Neuronal stem cell (in vitro differentiated cells): ENCODE results near the gene PTPRE.
A peak's percentile ranks its signal among the peaks of the same experiment; 100 is the strongest.

ENCODE experiments used
- DNase-seq: peaks from one replicate; pipeline ENCODE4 v3.0.0-alpha.2; 2013; ENCODE audit warnings: low spot score
- H2AFZ ChIP-seq: one replicate; pipeline ENCODE4 v1.6.1; 2013; ENCODE audit warnings: mild to moderate bottlenecking, low read length, inconsistent platforms
- H2AK5ac ChIP-seq: 2 replicates; pipeline ENCODE4 v1.6.1; 2013; ENCODE audit warnings: low read depth, mild to moderate bottlenecking, inconsistent platforms, low read length, moderate library complexity, mixed read lengths
- H2BK120ac ChIP-seq: 2 replicates; pipeline ENCODE4 v1.6.1; 2013; ENCODE audit warnings: low read depth, mild to moderate bottlenecking, inconsistent platforms, low read length, moderate library complexity, mixed read lengths
- H2BK12ac ChIP-seq: one replicate; pipeline ENCODE4 v1.6.1; 2013; ENCODE audit warnings: low read length, inconsistent platforms
- H2BK15ac ChIP-seq: 2 replicates; pipeline ENCODE4 v1.6.1; 2013; ENCODE audit warnings: mild to moderate bottlenecking, low read length, inconsistent platforms, mixed read lengths
- H2BK5ac ChIP-seq: one replicate; pipeline ENCODE4 v1.6.1; 2013; ENCODE audit warnings: inconsistent platforms, mild to moderate bottlenecking, low read length, moderate library complexity
- H3K14ac ChIP-seq: one replicate; pipeline ENCODE4 v1.6.1; 2013; ENCODE audit warnings: low read length, inconsistent platforms
- H3K18ac ChIP-seq: 2 replicates; pipeline ENCODE4 v1.6.1; 2013; ENCODE audit warnings: low read length, inconsistent platforms
- H3K23ac ChIP-seq: 2 replicates; pipeline ENCODE4 v1.6.1; 2013; ENCODE audit warnings: low read depth, mild to moderate bottlenecking, mixed read lengths, low read length, inconsistent platforms; ENCODE audit not compliant: poor library complexity
- H3K27ac ChIP-seq: replicated peaks from 3 replicates; pipeline ENCODE4 v1.5.1; 2013; ENCODE audit warnings: low read length, inconsistent platforms
- H3K27me3 ChIP-seq, 3 experiments: 2 replicates each; pipeline ENCODE4 v1.6.1; 2013; ENCODE audit warnings: low read length in 3 of 3, mild to moderate bottlenecking in 2 of 3, inconsistent platforms in 1 of 3, low read depth in 1 of 3, mixed read lengths in 1 of 3, moderate library complexity in 1 of 3; ENCODE audit not compliant: control insufficient read depth in 3 of 3, insufficient read depth in 3 of 3
- H3K36me3 ChIP-seq, 2 donors: replicated peaks in 1 of 2; 2 replicates each; pipeline ENCODE4 v1.6.1; 2013; ENCODE audit warnings: low read length in 2 of 2; ENCODE audit not compliant: control insufficient read depth in 2 of 2, insufficient read depth in 2 of 2
- H3K4ac ChIP-seq: 2 replicates; pipeline ENCODE4 v1.6.1; 2013; ENCODE audit warnings: inconsistent platforms, mild to moderate bottlenecking, low read length, moderate library complexity
- H3K4me1 ChIP-seq, 2 donors: 1 replicate in 1 of 2; 2 replicates in 1 of 2; pipeline ENCODE4 v1.6.1; 2013; ENCODE audit warnings: low read length in 2 of 2, low read depth in 1 of 2; ENCODE audit not compliant: control insufficient read depth in 2 of 2, insufficient read depth in 1 of 2
- H3K4me2 ChIP-seq: one replicate; pipeline ENCODE4 v1.6.1; 2013; ENCODE audit warnings: mild to moderate bottlenecking, low read length, inconsistent platforms; ENCODE audit not compliant: insufficient read depth, poor library complexity, severe bottlenecking
- H3K4me3 ChIP-seq, 2 donors: 2 replicates each; pipeline ENCODE4 v1.5.1; 2013; ENCODE audit warnings: low read length in 2 of 2, mild to moderate bottlenecking in 2 of 2, inconsistent platforms in 1 of 2, moderate library complexity in 1 of 2
- H3K79me1 ChIP-seq: one replicate; pipeline ENCODE4 v1.6.1; 2013; ENCODE audit warnings: low read depth, mild to moderate bottlenecking, inconsistent platforms, low read length, moderate library complexity
- H3K9ac ChIP-seq: one replicate; pipeline ENCODE4 v1.6.1; 2013; ENCODE audit warnings: mild to moderate bottlenecking, low read depth, low read length, inconsistent platforms; ENCODE audit not compliant: poor library complexity
- H3K9me3 ChIP-seq, 2 donors: replicated peaks in 1 of 2; 2 replicates each; pipeline versions ENCODE3 to v1.6.1; 2013; ENCODE audit warnings: low read length in 2 of 2, mild to moderate bottlenecking in 2 of 2, inconsistent platforms in 1 of 2, low read depth in 1 of 2, mixed read lengths in 1 of 2, moderate library complexity in 1 of 2; ENCODE audit not compliant: control insufficient read depth in 2 of 2, insufficient read depth in 1 of 2
- H4K8ac ChIP-seq: one replicate; pipeline ENCODE4 v1.6.1; 2013; ENCODE audit warnings: low read depth, mild to moderate bottlenecking, inconsistent platforms, low read length, moderate library complexity
- H4K91ac ChIP-seq: one replicate; pipeline ENCODE4 v1.6.1; 2013; ENCODE audit warnings: low read length, low read depth, mild to moderate bottlenecking, inconsistent platforms; ENCODE audit not compliant: poor library complexity
- WGBS, 2 donors: extraction: QIAGEN DNeasy Blood & Tissue Kit; methylation state at CpG; one replicate each; pipeline ENCODE4 v1.1.7; 2013; ENCODE audit warnings: missing lambda C conversion rate in 2 of 2, mixed read lengths in 1 of 2; ENCODE audit not compliant: insufficient read length in 2 of 2, insufficient replicate concordance in 1 of 2; ENCODE audit errors: extremely low coverage in 2 of 2; 5-methylcytosine and 5-hydroxymethylcytosine counted together

The PTPRE gene

DNA sequence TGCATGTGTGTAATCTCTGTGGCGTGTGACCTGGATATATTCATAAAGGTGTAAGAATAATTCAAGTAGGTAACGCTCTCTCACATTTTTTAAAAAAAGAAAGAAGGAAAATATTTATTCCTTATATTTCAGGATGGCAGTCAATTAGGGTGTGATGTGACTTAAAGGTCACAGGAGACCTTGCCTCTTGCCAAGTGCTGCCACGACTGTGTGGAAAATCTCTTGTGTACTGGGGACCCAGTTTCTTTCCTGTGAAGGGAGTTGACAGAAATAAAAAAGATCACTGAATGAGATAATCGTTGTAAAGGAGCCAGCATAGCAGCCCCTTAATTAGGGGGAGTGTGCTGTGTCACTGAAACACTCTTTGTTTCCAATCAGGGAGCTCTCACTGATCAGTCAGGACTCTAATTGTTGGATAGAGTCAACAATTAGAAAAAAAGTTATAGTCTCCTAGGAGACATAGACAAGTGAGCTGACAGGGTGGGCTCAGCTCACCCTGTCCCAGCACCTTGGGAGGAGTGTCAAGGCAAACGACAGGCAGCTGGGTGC, 31.1 kb downstream of the PTPRE start:
- H3K4me1 ChIP-seq, result peaks cover 0 to 5% of the 10 kb centered on the region in 2 donors
- no peak overlapping the region for H4K91ac ChIP-seq
- no peak overlapping the region for H3K18ac ChIP-seq
- H3K4ac ChIP-seq, result no peak overlapping the region
- no peak overlapping the region for H4K8ac ChIP-seq
- H3K27me3 ChIP-seq, result no peaks in the 10 kb centered on the region
- no peak overlapping the region for H2BK5ac ChIP-seq
- no peak overlapping the region for H3K4me3 ChIP-seq
- no CpG with 5 or more reads among the region's 5 CpGs for WGBS, 2 donors
- H3K23ac ChIP-seq, result no peak overlapping the region
- H2AFZ ChIP-seq, result no peak overlapping the region
- no peak for DNase-seq
- H3K27ac ChIP-seq, result no peak overlapping the region
- H2AK5ac ChIP-seq, result no peak overlapping the region
- H3K9me3 ChIP-seq, result no peaks in the 10 kb centered on the region
- no peaks in the 10 kb centered on the region for H3K36me3 ChIP-seq
- no peak overlapping the region for H2BK12ac ChIP-seq
- no peak overlapping the region for H2BK15ac ChIP-seq
- no peak overlapping the region for H3K4me2 ChIP-seq
- no peaks in the 10 kb centered on the region for H3K79me1 ChIP-seq
- no peak overlapping the region for H2BK120ac ChIP-seq
- no peak overlapping the region for H3K9ac ChIP-seq
- H3K14ac ChIP-seq, result no peak overlapping the region

DNA sequence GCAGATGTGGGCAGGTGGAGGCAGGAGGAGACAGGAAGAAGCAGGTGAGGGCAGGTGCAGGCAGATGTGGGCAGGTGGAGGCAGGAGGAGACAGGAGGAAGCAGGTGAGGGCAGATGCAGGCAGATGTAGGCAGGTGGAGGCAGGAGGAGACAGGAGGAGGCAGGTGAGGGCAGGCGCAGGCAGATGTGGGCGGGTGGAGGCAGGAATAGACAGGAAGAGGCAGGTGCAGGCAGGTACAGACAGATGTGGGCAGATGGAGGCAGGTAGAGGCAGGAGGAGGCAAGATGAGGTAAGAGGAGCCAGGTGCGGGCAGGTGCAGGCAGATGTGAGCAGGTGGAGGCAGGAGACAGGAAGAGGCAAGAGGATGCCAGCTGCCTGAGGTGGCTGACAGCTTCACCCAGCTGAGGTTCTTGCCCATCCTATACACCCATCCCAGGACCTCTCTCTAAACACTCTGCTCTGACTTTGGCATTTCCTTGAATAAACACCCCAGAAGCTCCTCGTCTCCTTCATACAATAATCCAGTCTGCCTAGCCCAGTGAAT, 33.0 kb downstream of the PTPRE start:
- Histone ChIP-seq H4K91ac (peak overlapping the region; percentile 44), H3K36me3 (no peaks in the 10 kb centered on the region), H3K4me2 (no peak overlapping the region), H3K23ac (peak overlapping the region; percentile 39), H2BK5ac (no peak overlapping the region), H3K79me1 (no peaks in the 10 kb centered on the region), H3K14ac (peak overlapping the region; percentile 56), H2AK5ac (peak overlapping the region; percentile 50), H3K27me3 (no peaks in the 10 kb centered on the region), H2BK12ac (peak overlapping the region; percentile 26), H2BK15ac (no peak overlapping the region), H2AFZ (no peak overlapping the region), H3K9ac (peak overlapping the region; percentile 61), H3K18ac (peak overlapping the region; percentile 21), H3K9me3 (no peaks in the 10 kb centered on the region), H3K4me3 (no peak overlapping the region), H3K4me1 (peaks cover 0 to 5% of the 10 kb centered on the region in 2 donors), H3K4ac (no peak overlapping the region), H4K8ac (no peak overlapping the region), H3K27ac (no peak overlapping the region), H2BK120ac (no peak overlapping the region)
- no peak for DNase-seq
- no CpG with 5 or more reads among the region's 4 CpGs for WGBS, 2 donors

DNA sequence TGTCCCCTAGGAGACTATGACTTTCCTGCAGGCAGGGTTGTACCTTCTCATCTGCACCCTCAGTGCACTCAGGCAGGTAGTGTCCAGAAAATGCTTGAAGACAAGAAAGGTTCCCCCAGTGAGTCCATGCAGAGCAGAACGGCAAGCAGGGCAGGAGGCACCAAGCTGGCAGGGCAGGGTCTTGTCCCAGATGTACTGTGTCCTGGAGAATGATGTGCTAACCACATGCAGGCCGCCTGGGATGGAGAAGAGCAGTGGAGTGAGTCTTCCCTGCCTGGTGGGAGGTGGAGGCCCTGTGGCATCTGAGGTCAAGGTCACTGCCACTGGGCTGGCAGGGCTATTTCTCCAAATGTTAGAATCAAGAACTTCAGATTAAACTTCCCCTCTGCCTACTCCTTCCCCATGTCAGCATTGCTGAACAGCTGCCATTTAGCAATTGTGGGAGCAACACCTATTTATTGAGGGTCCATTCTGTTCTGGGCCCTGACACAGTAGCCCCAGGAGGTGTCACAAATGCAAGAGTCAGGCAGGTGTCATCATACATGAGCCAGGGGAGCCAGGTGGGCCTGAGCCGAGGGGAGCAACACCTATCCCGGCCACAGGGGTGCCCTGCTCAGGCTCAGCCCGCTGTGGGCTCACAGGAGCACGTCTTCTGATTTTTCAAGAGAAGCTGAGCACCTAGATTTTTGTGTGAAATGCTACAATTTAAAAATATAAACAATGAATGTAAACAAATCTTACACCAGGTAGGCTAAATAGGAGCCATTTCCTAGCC, 34.1 kb downstream of the PTPRE start:
- Histone ChIP-seq H2BK120ac (no peak overlapping the region), H3K27me3 (no peaks in the 10 kb centered on the region), H3K4me3 (no peak overlapping the region), H3K36me3 (no peaks in the 10 kb centered on the region), H2AK5ac (no peak overlapping the region), H3K18ac (no peak overlapping the region), H3K4me2 (no peak overlapping the region), H2AFZ (no peak overlapping the region), H3K23ac (no peak overlapping the region), H4K91ac (no peak overlapping the region), H3K4ac (no peak overlapping the region), H3K4me1 (peaks cover 0 to 5% of the 10 kb centered on the region in 2 donors), H3K9ac (no peak overlapping the region), H2BK5ac (no peak overlapping the region), H3K79me1 (no peaks in the 10 kb centered on the region), H2BK15ac (no peak overlapping the region), H3K9me3 (no peaks in the 10 kb centered on the region), H2BK12ac (no peak overlapping the region), H4K8ac (no peak overlapping the region), H3K27ac (no peak overlapping the region), H3K14ac (no peak overlapping the region)
- DNase-seq, result no peak
- WGBS, 2 donors, result no CpG with 5 or more reads among the region's 6 CpGs

DNA sequence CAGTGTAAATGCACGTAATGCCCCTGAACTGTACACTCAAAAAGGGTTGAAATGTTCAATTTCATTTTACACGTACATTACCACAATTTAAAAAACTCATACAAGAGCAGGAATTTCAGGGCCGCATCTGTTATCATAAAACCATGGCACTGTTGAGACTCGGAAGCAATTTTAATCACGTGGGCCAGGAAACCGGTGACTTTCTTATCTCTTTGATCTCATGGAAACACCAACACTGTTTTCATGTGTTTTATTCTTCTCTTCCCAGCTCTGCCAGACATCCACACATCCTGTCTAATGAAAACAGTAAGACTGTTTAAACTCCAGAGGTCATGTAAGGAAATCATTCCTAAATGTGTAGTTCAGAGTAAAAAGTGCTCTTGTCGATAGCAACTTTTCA, 35.9 kb downstream of the PTPRE start:
- H3K9me3 ChIP-seq, result no peaks in the 10 kb centered on the region
- H3K4me3 ChIP-seq, result no peak overlapping the region
- H3K27ac ChIP-seq, result no peak overlapping the region
- H3K4ac ChIP-seq, result no peak overlapping the region
- no peak overlapping the region for H2BK15ac ChIP-seq
- no peak overlapping the region for H2BK12ac ChIP-seq
- no CpG with 5 or more reads among the region's 7 CpGs for WGBS, 2 donors
- H4K91ac ChIP-seq, result no peak overlapping the region
- H3K18ac ChIP-seq, result no peak overlapping the region
- H4K8ac ChIP-seq, result no peak overlapping the region
- no peak overlapping the region for H2BK5ac ChIP-seq
- H3K23ac ChIP-seq, result no peak overlapping the region
- no peak overlapping the region for H3K4me2 ChIP-seq
- no peak overlapping the region for H2AK5ac ChIP-seq
- H3K14ac ChIP-seq, result no peak overlapping the region
- H3K4me1 ChIP-seq, result peaks cover 0 to 5% of the 10 kb centered on the region in 2 donors
- no peak overlapping the region for H2BK120ac ChIP-seq
- no peaks in the 10 kb centered on the region for H3K36me3 ChIP-seq
- no peak overlapping the region for H2AFZ ChIP-seq
- H3K9ac ChIP-seq, result no peak overlapping the region
- no peaks in the 10 kb centered on the region for H3K79me1 ChIP-seq
- H3K27me3 ChIP-seq, result no peaks in the 10 kb centered on the region
- no peak for DNase-seq
